SH-SY5Y (cell line): Measurements from ENCODE around the gene GMIP.

Source experiments
- GATA2 ChIP-seq: IDR thresholded peaks from 2 replicates; pipeline ENCODE4 v1.6.1; 2011; ENCODE audit warnings: mild to moderate bottlenecking, low read depth, low read length
- GATA3 ChIP-seq: IDR thresholded peaks from 2 replicates; pipeline ENCODE4 v1.6.1; 2011; ENCODE audit warnings: low read depth, mild to moderate bottlenecking, low read length, moderate library complexity

DNA sequence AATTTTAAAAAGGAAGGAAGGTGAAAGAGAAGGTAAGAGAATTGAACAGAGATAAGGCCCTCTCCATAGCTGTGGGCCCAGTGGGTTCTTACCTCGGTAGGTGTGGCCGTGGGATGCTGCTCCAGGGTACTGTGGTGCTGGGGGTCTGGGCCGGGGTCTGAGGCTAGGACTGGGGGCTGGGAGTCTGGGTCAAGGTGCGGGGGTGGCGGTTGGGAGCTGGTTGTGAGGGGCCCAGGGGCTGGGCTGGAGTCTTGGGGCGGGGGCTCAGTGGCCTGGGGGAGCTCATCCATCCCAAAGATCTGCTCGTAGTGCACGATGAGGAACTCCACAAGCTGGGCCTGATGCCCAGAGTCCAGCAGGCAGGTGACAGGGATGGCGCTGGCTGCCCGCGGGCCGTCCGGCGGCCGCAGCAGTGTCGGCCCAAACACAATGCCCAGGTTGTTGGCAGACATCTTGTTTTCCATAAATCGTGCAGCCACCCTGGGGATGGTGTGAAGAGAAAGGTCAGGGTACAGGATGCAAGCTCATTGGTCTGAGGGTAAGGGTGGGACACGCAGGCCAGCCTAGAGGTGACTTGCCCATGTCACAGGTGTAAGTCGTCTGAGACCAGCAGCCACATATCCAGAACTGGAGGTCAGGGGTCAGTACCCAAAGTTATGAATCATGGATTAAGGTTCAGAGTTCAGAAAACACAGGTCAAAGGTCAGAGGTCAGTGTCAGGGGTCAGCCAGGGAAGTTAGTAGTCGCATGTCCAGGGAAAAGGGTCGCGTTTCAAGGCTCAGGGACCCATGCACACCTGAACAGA, 9.5 kb downstream of the GMIP start:
- TF ChIP-seq GATA3 = no peak
- TF ChIP-seq GATA2 = no peak
